PFSK-1 (cell line): ENCODE data around the gene AK2.

Experiments
- FOXP2 ChIP-seq: optimal IDR thresholded peaks from 2 replicates; pipeline ENCODE3; 2011; ENCODE audit warnings: borderline replicate concordance, control low read depth, inconsistent platforms; ENCODE audit not compliant: insufficient read depth; ENCODE audit errors: extremely low read length, extremely low read depth
- POLR2AphosphoS5 ChIP-seq: IDR thresholded peaks from 2 replicates; pipeline ENCODE4 v1.6.1; 2012; ENCODE audit warnings: low read depth, mild to moderate bottlenecking, control low read depth, low read length, moderate library complexity
- REST ChIP-seq, 2 experiments: IDR thresholded peaks; 2 replicates each; pipeline versions ENCODE4 v1.6.1 to v1.8.0; 2011 to 2012; ENCODE audit warnings: low read depth in 2 of 2, low read length in 2 of 2, control low read depth in 1 of 2, inconsistent platforms in 1 of 2, mild to moderate bottlenecking in 1 of 2, moderate library complexity in 1 of 2; ENCODE audit not compliant: insufficient read depth in 1 of 2
- SIN3A ChIP-seq: IDR thresholded peaks from 2 replicates; pipeline ENCODE4 v1.6.1; 2012; ENCODE audit warnings: mild to moderate bottlenecking, low read length, moderate library complexity, borderline replicate concordance; ENCODE audit not compliant: insufficient read depth
- TAF1 ChIP-seq: IDR thresholded peaks from 2 replicates; pipeline ENCODE4 v1.6.1; 2012; ENCODE audit warnings: low read length, control low read depth, borderline replicate concordance; ENCODE audit not compliant: insufficient read depth

Gene AK2

GRCh38 chr1:33047290-33047689 is 10.6 kb upstream of the AK2 start:
- TF ChIP-seq POLR2AphosphoS5 (no peak), TAF1 (no peak), FOXP2 (no peak), SIN3A (no peak), REST (IDR thresholded peaks at IDR 0.05; ENCODE audit: insufficient read depth in 1 of 2, low read depth in 2 of 2, low read length in 2 of 2) (no peak)

- TF ChIP-seq SIN3A = no peak
- TF ChIP-seq FOXP2 = no peak
- TF ChIP-seq POLR2AphosphoS5 = no peak
- no peak for TF ChIP-seq REST (IDR thresholded peaks at IDR 0.05; ENCODE audit: insufficient read depth in 1 of 2, low read depth in 2 of 2, low read length in 2 of 2)
- TF ChIP-seq TAF1 = no peak
These were observed 9.1 kb upstream of the AK2 start for GRCh38 chr1:33045814-33046213.

GRCh38 chr1:33045246-33045645 is 8.6 kb upstream of the AK2 start:
- TF ChIP-seq FOXP2 (no peak), POLR2AphosphoS5 (no peak), SIN3A (no peak), REST (IDR thresholded peaks at IDR 0.05; ENCODE audit: insufficient read depth in 1 of 2, low read depth in 2 of 2, low read length in 2 of 2) (no peak), TAF1 (no peak)

GRCh38 chr1:33043267-33044092 is 6.8 kb upstream of the AK2 start:
- TF ChIP-seq FOXP2 = no peak
- TF ChIP-seq POLR2AphosphoS5 = no peak
- TF ChIP-seq REST (IDR thresholded peaks at IDR 0.05; ENCODE audit: insufficient read depth in 1 of 2, low read depth in 2 of 2, low read length in 2 of 2) = no peak
- TF ChIP-seq TAF1 = no peak
- no peak for TF ChIP-seq SIN3A
